Measurements from ENCODE around the gene RBBP8NL.

The RBBP8NL gene

GRCh38 chr20:62461834-62462233 lies 34.5 kb upstream of the RBBP8NL start:
- no peak for DNase-seq

GRCh38 chr20:62461157-62461556 lies 33.8 kb upstream of the RBBP8NL start:
- no peak for DNase-seq

- no peak for DNase-seq
Observed at GRCh38 chr20:62460678-62461077, 33.3 kb upstream of the RBBP8NL start.

- DNase-seq, result no peak
Observed at GRCh38 chr20:62459488-62459887, 32.1 kb upstream of the RBBP8NL start.

- no peak for DNase-seq
Observed at GRCh38 chr20:62458275-62459251, 31.2 kb upstream of the RBBP8NL start.

GRCh38 chr20:62457831-62458230 lies 30.5 kb upstream of the RBBP8NL start:
- no peak for DNase-seq

GRCh38 chr20:62457098-62457497 lies 29.8 kb upstream of the RBBP8NL start:
- no peak for DNase-seq

- DNase-seq, result no peak
Observed at GRCh38 chr20:62455929-62456328, 28.6 kb upstream of the RBBP8NL start.

- no peak for DNase-seq
Observed at GRCh38 chr20:62454904-62455636, 27.7 kb upstream of the RBBP8NL start.

GRCh38 chr20:62453186-62453808 lies 26.0 kb upstream of the RBBP8NL start:
- no peak for DNase-seq

- DNase-seq, result no peak
Observed at GRCh38 chr20:62452475-62453095, 25.2 kb upstream of the RBBP8NL start.

- no peak for DNase-seq
Observed at GRCh38 chr20:62451970-62452369, 24.6 kb upstream of the RBBP8NL start.

- DNase-seq, result no peak
Observed at GRCh38 chr20:62451156-62451767, 23.9 kb upstream of the RBBP8NL start.

GRCh38 chr20:62449951-62450691 lies 22.8 kb upstream of the RBBP8NL start:
- no peak for DNase-seq

GRCh38 chr20:62448788-62449187 lies 21.4 kb upstream of the RBBP8NL start:
- no peak for DNase-seq

- no peak for DNase-seq
Observed at GRCh38 chr20:62448038-62448437, 20.7 kb upstream of the RBBP8NL start.

GRCh38 chr20:62446888-62447869 lies 19.8 kb upstream of the RBBP8NL start:
- no peak for DNase-seq

- no peak for DNase-seq
Observed at GRCh38 chr20:62446481-62446880, 19.1 kb upstream of the RBBP8NL start.

GRCh38 chr20:62445553-62446340 lies 18.4 kb upstream of the RBBP8NL start:
- DNase-seq, result no peak

GRCh38 chr20:62444286-62444685 lies 16.9 kb upstream of the RBBP8NL start:
- DNase-seq, result no peak
